HCT116 (cell line): ENCODE data around the gene SLC35B1. TPM values are rescaled to one million over a fixed set of nuclear protein-coding genes. Genes with fewer than 3 reads are reported as not detected.

Experiments
- ATAC-seq: fragments of 200-7000 bp; cut with Tn5 transposase; 2 replicates; pipeline ENCODE4 v1.9.1; 2020; ENCODE audit warnings: mild to moderate bottlenecking, moderate library complexity
- BruUV-seq: library from RNA; stranded (reverse); fragments of 400-500 nt; replicated peaks from 2 replicates; lab custom pipeline; 2021; lab: Mats Ljungman, UMichigan
- CTCF ChIA-PET: fragments of 300-600 bp; sonication (Branson Sonifier 250); formaldehyde crosslinking; loops from one replicate; lab custom pipeline; 2021; ENCODE audit warnings: antibody characterized with exemption; lab: Charles Lee
- POLR2A ChIA-PET: fragments of 300-600, 350-600 bp; sonication (Branson Sonifier 250); formaldehyde crosslinking; loops from one replicate; lab custom pipeline; 2021; ENCODE audit warnings: antibody characterized with exemption; lab: Charles Lee
- RAD21 ChIA-PET, 2 experiments: fragments of 300-600 bp; sonication (Branson Sonifier 250); formaldehyde crosslinking; loops; one replicate each; lab custom pipeline; 2023; ENCODE audit warnings: low total read pairs in 2 of 2; ENCODE audit not compliant: uncharacterized antibody in 2 of 2, unreplicated experiment in 2 of 2, low non-redundant PET in 1 of 2; lab: Charles Lee
- DNase-seq: peaks from one replicate; pipeline ENCODE4 v3.0.0-alpha.2; 2010; ENCODE audit warnings: low read depth, low spot score
- H2AFZ ChIP-seq: fragments of 200-600 bp; shearing (Covaris generic), sonication (generic); 2 replicates; pipeline ENCODE4 v1.6.1; 2017; ENCODE audit warnings: low read depth, mixed run types, mixed read lengths, antibody characterized with exemption, low read length; ENCODE audit not compliant: poor library complexity, severe bottlenecking
- H3K27ac ChIP-seq: 2 replicates; pipeline ENCODE4 v1.5.1; 2012; ENCODE audit warnings: low read depth, low read length
- H3K27me3 ChIP-seq: fragments of 200-600 bp; sonication (generic); 2 replicates; pipeline ENCODE4 v1.6.1; 2016; ENCODE audit warnings: mixed run types, low read length, mixed read lengths; ENCODE audit not compliant: insufficient read depth
- H3K36me3 ChIP-seq, 2 experiments: fragments of 200-500 bp in 1 of 2; fragments of 200-600 bp in 1 of 2; sonication (Bioruptor generic) in 1 of 2; sonication (generic) in 1 of 2; 2 replicates each; pipeline versions ENCODE4 v1.5.1 to v1.6.1; 2014 to 2016; ENCODE audit warnings: low read length in 2 of 2, inconsistent platforms in 1 of 2, mixed read lengths in 1 of 2, mixed run types in 1 of 2; ENCODE audit not compliant: insufficient read depth in 2 of 2, control insufficient read depth in 1 of 2
- H3K4me1 ChIP-seq, 2 experiments: fragments of 200-600 bp in 1 of 2; sonication (generic) in 1 of 2; 2 replicates each; pipeline versions ENCODE4 v1.5.1 to v1.6.1; 2012 to 2017; ENCODE audit warnings: low read length in 2 of 2, inconsistent platforms in 1 of 2, mild to moderate bottlenecking in 1 of 2, mixed read lengths in 1 of 2, mixed run types in 1 of 2, moderate library complexity in 1 of 2; ENCODE audit not compliant: insufficient read depth in 2 of 2, control insufficient read depth in 1 of 2
- H3K4me2 ChIP-seq: fragments of 200-600 bp; sonication (generic); 2 replicates; pipeline ENCODE4 v1.6.1; 2017; ENCODE audit warnings: mixed run types, low read length, mixed read lengths
- H3K4me3 ChIP-seq, 2 experiments: fragments of 200-600 bp in 1 of 2; sonication (generic) in 1 of 2; replicated peaks in 1 of 2; 2 replicates each; pipeline ENCODE4 v1.5.1; 2011 to 2016; ENCODE audit warnings: low read length in 2 of 2, control low read depth in 1 of 2, low read depth in 1 of 2, mild to moderate bottlenecking in 1 of 2, mixed read lengths in 1 of 2, mixed run types in 1 of 2
- H3K79me2 ChIP-seq: fragments of 200-600 bp; sonication (generic); 2 replicates; pipeline ENCODE4 v1.6.1; 2017; ENCODE audit warnings: mild to moderate bottlenecking, mixed run types, low read length, moderate library complexity, mixed read lengths; ENCODE audit not compliant: insufficient read depth
- H3K9ac ChIP-seq: fragments of 200-600 bp; sonication (generic); 2 replicates; pipeline ENCODE4 v1.6.1; 2016; ENCODE audit warnings: low read length, mixed read lengths
- H3K9me2 ChIP-seq: fragments of 200-600 bp; sonication (generic), shearing (Covaris generic); 2 replicates; pipeline ENCODE4 v1.6.1; 2017; ENCODE audit warnings: mixed run types, mild to moderate bottlenecking, moderate library complexity; ENCODE audit not compliant: insufficient read depth
- H3K9me3 ChIP-seq, 2 experiments: fragments of 200-500 bp in 1 of 2; fragments of 200-600 bp in 1 of 2; sonication (Bioruptor generic) in 1 of 2; sonication (generic) in 1 of 2; 2 replicates each; pipeline ENCODE4 v1.6.1; 2014 to 2017; ENCODE audit warnings: low read length in 2 of 2, mixed read lengths in 2 of 2, inconsistent platforms in 1 of 2, low read depth in 1 of 2, mild to moderate bottlenecking in 1 of 2, mixed run types in 1 of 2, moderate library complexity in 1 of 2; ENCODE audit not compliant: control insufficient read depth in 1 of 2, insufficient read depth in 1 of 2
- H4K20me1 ChIP-seq: fragments of 200-600 bp; sonication (generic), shearing (Covaris generic); 2 replicates; pipeline ENCODE4 v1.6.1; 2017; ENCODE audit warnings: mixed run types, mild to moderate bottlenecking, moderate library complexity; ENCODE audit not compliant: insufficient read depth
- CBX3 ChIP-seq: IDR thresholded peaks from 2 replicates; pipeline ENCODE4 v1.6.1; 2012; ENCODE audit warnings: low read depth
- CEBPB ChIP-seq: IDR thresholded peaks from 2 replicates; pipeline ENCODE4 v1.6.1; 2012; ENCODE audit warnings: low read depth
- EGR1 ChIP-seq: IDR thresholded peaks from 2 replicates; pipeline ENCODE4 v1.6.1; 2012; ENCODE audit warnings: low read depth
- EZH2phosphoT487 ChIP-seq: fragments of 200-600 bp; IDR thresholded peaks from 2 replicates; pipeline ENCODE4 v1.6.1; 2018; ENCODE audit warnings: antibody characterized with exemption, borderline replicate concordance
- JUND ChIP-seq: IDR thresholded peaks from 2 replicates; pipeline ENCODE4 v1.6.1; 2012
- MAX ChIP-seq: IDR thresholded peaks from 2 replicates; pipeline ENCODE4 v1.6.1; 2012
- POLR2AphosphoS5 ChIP-seq: IDR thresholded peaks from 2 replicates; pipeline ENCODE4 v1.6.1; 2011; ENCODE audit warnings: mild to moderate bottlenecking, low read depth, low read length, moderate library complexity
- RAD21 ChIP-seq: IDR thresholded peaks from 2 replicates; pipeline ENCODE4 v1.6.1; 2012; ENCODE audit warnings: low read depth, mild to moderate bottlenecking
- REST ChIP-seq: IDR thresholded peaks from 2 replicates; pipeline ENCODE4 v1.6.1; 2012; ENCODE audit warnings: low read depth
- SP1 ChIP-seq: IDR thresholded peaks from 2 replicates; pipeline ENCODE4 v1.6.1; 2012; ENCODE audit warnings: low read depth
- SRF ChIP-seq: IDR thresholded peaks from 2 replicates; pipeline ENCODE4 v1.6.1; 2012; ENCODE audit warnings: low read depth
- ZBTB33 ChIP-seq: IDR thresholded peaks from 2 replicates; pipeline ENCODE4 v1.6.1; 2011; ENCODE audit warnings: mild to moderate bottlenecking, low read length, moderate library complexity; ENCODE audit not compliant: insufficient replicate concordance; ENCODE audit errors: extremely low read depth
- ZFX ChIP-seq: fragments of 450-650 bp; IDR thresholded peaks from 2 replicates; pipeline ENCODE4 v1.6.1; 2017
- intact Hi-C: fragments of 100-400 bp; cut with micrococcal nuclease; formaldehyde crosslinking; loops from 2 replicates; pipeline ENCODE4 v1.10.0; 2022
- total RNA-seq: library from RNA; stranded (reverse); gene quantifications from one replicate; pipeline ENCODE4 v1.2.1, GENCODE V29; 2021; ENCODE audit not compliant: unreplicated experiment

The SLC35B1 gene
- total RNA-seq, 1 experiment from 2014 or later, result 87.5 TPM

GRCh38 chr17:49739641-49740271, 32.0 kb upstream of the SLC35B1 start:
- POLR2A ChIA-PET, result no interaction called here
- no peaks in the 10 kb centered on the region; the same call in 1 of the 2 replicates for H3K27me3 ChIP-seq
- H3K79me2 ChIP-seq, result no peaks in the 10 kb centered on the region
- DNase-seq, result no peak
- no peak overlapping the region for H3K4me2 ChIP-seq
- H3K4me3 ChIP-seq, result no peak overlapping the region
- intact Hi-C loops, result no loop called here
- no peak overlapping the region for H3K27ac ChIP-seq
- TF ChIP-seq RAD21 (no peak), EZH2phosphoT487 (no peak), ZFX (no peak), CBX3 (no peak), EGR1 (no peak), POLR2AphosphoS5 (no peak), CEBPB (no peak), REST (no peak), MAX (no peak), SRF (no peak), JUND (no peak), SP1 (no peak), ZBTB33 (no peak)
- TF ChIP-seq, all 23 proteins: peak for 0
- Histone ChIP-seq H3K9ac (no peak overlapping the region), H4K20me1 (no peaks in the 10 kb centered on the region), H2AFZ (no peak overlapping the region), H3K9me2 (no peaks in the 10 kb centered on the region), H3K36me3 (no peaks in the 10 kb centered on the region), H3K4me1 (no peaks in the 10 kb centered on the region), H3K9me3 (no peaks in the 10 kb centered on the region)
- BruUV-seq, result no TSS peak
- RAD21 ChIA-PET, result no interaction called here
- CTCF ChIA-PET, result no interaction called here
- ATAC-seq, result no peak
